IPS-20b (cell line): ENCODE measurements around the gene FAM171A2.
A peak's percentile ranks its signal among the peaks of the same experiment; 100 is the strongest.

ENCODE experiments used
- H3K27ac ChIP-seq: one replicate; pipeline ENCODE4 v1.5.1; 2013; ENCODE audit warnings: low read length
- H3K27me3 ChIP-seq: 2 replicates; pipeline ENCODE4 v1.6.1; 2013; ENCODE audit warnings: mild to moderate bottlenecking, low read length, inconsistent platforms; ENCODE audit not compliant: insufficient read depth
- H3K36me3 ChIP-seq: 2 replicates; pipeline ENCODE4 v1.6.1; 2013; ENCODE audit warnings: low read depth, mild to moderate bottlenecking, inconsistent platforms, low read length, moderate library complexity; ENCODE audit not compliant: insufficient read depth
- H3K4me1 ChIP-seq: 2 replicates; pipeline ENCODE4 v1.6.1; 2013; ENCODE audit warnings: mild to moderate bottlenecking, control low read depth, inconsistent platforms, low read length, moderate library complexity; ENCODE audit not compliant: insufficient read depth
- H3K4me3 ChIP-seq: 2 replicates; pipeline ENCODE4 v1.5.1; 2013; ENCODE audit warnings: mild to moderate bottlenecking, low read length, inconsistent platforms
- H3K9ac ChIP-seq: 2 replicates; pipeline ENCODE4 v1.6.1; 2013; ENCODE audit warnings: low read depth, mild to moderate bottlenecking, inconsistent platforms, low read length, moderate library complexity
- H3K9me3 ChIP-seq: 2 replicates; pipeline ENCODE4 v1.6.1; 2013; ENCODE audit warnings: mild to moderate bottlenecking, low read depth, low read length, inconsistent platforms; ENCODE audit not compliant: insufficient read depth

Gene FAM171A2

GRCh38 chr17:44314031-44314430 is 49.6 kb downstream of the FAM171A2 start:
- Histone ChIP-seq H3K4me1 (peaks cover 22% of the 10 kb centered on the region; the same call in 1 of the 2 replicates), H3K27me3 (peaks cover 52% of the 10 kb centered on the region), H3K36me3 (no peaks in the 10 kb centered on the region), H3K27ac (no peak overlapping the region), H3K9me3 (no peaks in the 10 kb centered on the region), H3K4me3 (no peak overlapping the region), H3K9ac (no peak overlapping the region)

DNA sequence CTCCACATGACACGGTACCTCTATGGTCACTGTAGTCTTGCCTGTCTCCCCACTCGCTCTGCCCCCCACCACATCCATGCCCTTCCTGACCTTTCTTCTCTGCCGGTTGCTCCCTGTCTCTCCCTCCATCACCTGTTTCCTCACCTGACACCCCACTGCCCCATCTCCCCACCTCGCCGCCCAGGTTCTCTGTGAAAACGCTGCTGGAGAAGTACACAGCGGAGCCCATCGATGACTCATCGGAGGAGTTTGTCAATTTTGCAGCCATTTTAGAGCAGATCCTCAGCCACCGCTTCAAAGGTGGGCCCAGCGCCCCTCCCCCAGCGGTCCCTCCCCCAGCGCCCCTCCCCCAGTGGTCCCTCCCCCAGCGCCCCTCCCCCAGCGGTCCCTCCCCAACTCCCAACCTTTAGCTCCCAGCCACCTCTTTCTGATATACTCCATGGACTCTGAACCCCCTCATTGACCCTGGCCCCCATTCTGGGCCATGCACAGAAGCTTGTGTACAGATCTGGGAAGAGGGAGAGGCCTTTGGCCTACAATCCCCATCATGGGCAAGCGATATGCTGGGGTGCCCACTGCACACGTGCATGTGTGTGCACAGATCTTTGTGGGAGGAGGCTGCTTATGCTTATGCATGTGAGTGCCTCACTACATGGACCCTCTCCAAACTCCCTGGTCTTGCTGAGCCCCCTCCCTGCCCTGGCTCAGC is 51.1 kb downstream of the FAM171A2 start:
- H3K27me3 ChIP-seq, result peaks cover 47% of the 10 kb centered on the region
- peaks cover 24% of the 10 kb centered on the region; the same call in 1 of the 2 replicates for H3K4me1 ChIP-seq
- no peak overlapping the region for H3K27ac ChIP-seq
- no peak overlapping the region for H3K4me3 ChIP-seq
- no peaks in the 10 kb centered on the region for H3K9me3 ChIP-seq
- H3K36me3 ChIP-seq, result no peaks in the 10 kb centered on the region
- no peak overlapping the region for H3K9ac ChIP-seq

- Histone ChIP-seq H3K36me3 (no peaks in the 10 kb centered on the region), H3K9me3 (no peaks in the 10 kb centered on the region), H3K27me3 (peaks cover 45% of the 10 kb centered on the region), H3K4me1 (peaks cover 30% of the 10 kb centered on the region; the same call in 1 of the 2 replicates), H3K4me3 (no peak overlapping the region), H3K27ac (no peak overlapping the region), H3K9ac (no peak overlapping the region)
Measured at GRCh38 chr17:44311562-44312181, 52.0 kb downstream of the FAM171A2 start.

DNA sequence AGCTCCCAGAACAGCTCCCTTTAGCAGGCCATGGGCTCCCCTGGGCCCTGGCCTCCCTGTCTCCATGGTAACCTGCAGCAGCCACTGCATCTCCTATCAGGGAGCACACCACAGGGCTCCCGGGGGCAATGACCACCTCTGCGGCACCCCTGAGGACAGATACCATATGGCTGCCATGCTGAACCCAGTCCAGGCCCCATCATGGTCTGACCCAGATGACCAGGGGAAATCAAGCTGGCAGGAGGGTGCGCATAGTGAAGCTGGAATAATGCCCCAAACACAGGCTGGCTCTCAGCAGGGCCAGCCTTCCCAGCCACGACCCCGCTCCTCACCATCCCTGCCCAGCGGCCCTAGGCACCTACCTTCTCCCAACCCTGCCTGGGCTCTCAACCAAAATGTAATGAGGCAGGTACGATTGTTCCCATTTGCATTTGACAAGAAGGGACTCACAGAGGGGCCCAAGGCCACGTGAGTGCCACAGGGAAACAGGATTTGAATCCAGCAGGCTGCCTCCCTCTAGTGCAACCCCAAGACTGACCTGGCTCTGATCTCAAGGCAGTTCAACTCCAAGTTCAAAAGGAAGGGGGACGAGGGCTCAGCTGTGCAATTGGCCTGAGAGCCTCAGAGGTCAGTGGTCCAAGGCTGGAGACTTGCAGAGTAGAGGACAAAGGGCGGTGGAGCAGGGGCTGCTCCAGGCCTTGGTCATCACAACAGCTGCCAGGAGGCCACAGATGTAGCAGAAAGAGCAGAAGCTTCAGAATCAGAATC is 52.9 kb downstream of the FAM171A2 start:
- no peaks in the 10 kb centered on the region for H3K36me3 ChIP-seq
- peaks cover 29% of the 10 kb centered on the region; the same call in 1 of the 2 replicates for H3K4me1 ChIP-seq
- H3K9ac ChIP-seq, result no peak overlapping the region
- H3K4me3 ChIP-seq, result no peak overlapping the region
- peaks cover 38% of the 10 kb centered on the region for H3K27me3 ChIP-seq
- no peaks in the 10 kb centered on the region for H3K9me3 ChIP-seq
- no peak overlapping the region for H3K27ac ChIP-seq

DNA sequence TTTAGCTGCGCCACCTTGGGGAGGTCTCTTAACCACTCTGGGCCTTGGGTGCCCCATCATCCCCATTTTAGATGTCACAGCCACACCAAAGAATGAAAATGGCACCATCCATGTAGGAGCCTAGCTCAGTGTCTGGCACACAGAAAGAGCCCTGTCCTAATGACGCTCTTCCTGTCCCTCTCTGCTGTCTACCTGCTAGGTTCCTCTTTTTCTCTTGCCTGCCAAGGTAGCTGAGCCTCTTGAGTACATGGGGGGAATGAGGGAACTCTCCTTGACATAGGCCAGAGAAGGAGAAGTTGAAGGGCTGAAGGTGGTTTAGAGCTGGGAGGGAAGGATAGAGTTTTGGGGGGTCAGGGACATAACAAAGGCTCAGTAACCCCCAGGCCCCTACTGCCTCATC is 53.5 kb downstream of the FAM171A2 start:
- Histone ChIP-seq H3K4me1 (peaks cover 27% of the 10 kb centered on the region; the same call in 1 of the 2 replicates), H3K9me3 (no peaks in the 10 kb centered on the region), H3K27me3 (peaks cover 33% of the 10 kb centered on the region), H3K9ac (no peak overlapping the region), H3K4me3 (no peak overlapping the region), H3K27ac (no peak overlapping the region), H3K36me3 (no peaks in the 10 kb centered on the region)

- Histone ChIP-seq H3K27me3 (peaks cover 26% of the 10 kb centered on the region), H3K9ac (no peak overlapping the region), H3K9me3 (no peaks in the 10 kb centered on the region), H3K36me3 (no peaks in the 10 kb centered on the region), H3K4me3 (peak overlapping the region; percentile 66; the same call in 1 of the 2 replicates), H3K4me1 (peaks cover 27% of the 10 kb centered on the region; the same call in 1 of the 2 replicates), H3K27ac (no peak overlapping the region)
Measured at GRCh38 chr17:44309472-44309871, 54.2 kb downstream of the FAM171A2 start.

DNA sequence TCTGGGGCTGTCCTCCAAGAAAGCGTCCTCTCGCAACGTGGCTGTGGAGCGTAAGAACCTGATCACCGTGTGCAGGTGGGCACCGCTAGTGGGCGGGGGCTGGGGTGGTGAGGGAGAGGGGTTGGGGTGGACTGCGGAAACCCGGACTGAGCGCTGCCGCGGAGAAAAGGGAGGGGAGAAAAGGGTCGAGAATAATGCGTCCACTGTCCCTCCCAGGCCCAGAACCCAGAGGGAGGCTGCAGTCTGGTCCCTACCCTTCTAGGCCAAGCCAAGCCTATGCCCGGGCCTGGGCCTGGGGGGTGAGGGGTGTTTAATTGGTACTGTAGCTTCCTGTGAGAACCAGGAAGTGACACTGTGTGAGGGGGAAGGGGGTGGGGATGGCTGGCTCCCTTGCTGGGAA is 54.8 kb downstream of the FAM171A2 start:
- H3K9ac ChIP-seq, result no peak overlapping the region
- no peaks in the 10 kb centered on the region for H3K9me3 ChIP-seq
- H3K27me3 ChIP-seq, result peaks cover 20% of the 10 kb centered on the region
- H3K36me3 ChIP-seq, result no peaks in the 10 kb centered on the region
- peak overlapping the region; percentile 66 for H3K4me3 ChIP-seq
- no peak overlapping the region for H3K27ac ChIP-seq
- H3K4me1 ChIP-seq, result peaks cover 27% of the 10 kb centered on the region; the same call in 1 of the 2 replicates

- no peaks in the 10 kb centered on the region for H3K9me3 ChIP-seq
- peak within 1 kb of the TSS; percentile 68; the same call in 1 of the 2 replicates for H3K9ac ChIP-seq
- H3K27me3 ChIP-seq, result peaks cover 15% of the 10 kb centered on the region
- H3K4me1 ChIP-seq, result peaks cover 27% of the 10 kb centered on the region; the same call in 1 of the 2 replicates
- no peaks in the 10 kb centered on the region for H3K36me3 ChIP-seq
- peak within 1 kb of the TSS; percentile 83 for H3K4me3 ChIP-seq
- H3K27ac ChIP-seq, result no peak within 1 kb of the TSS
Measured at GRCh38 chr17:44308320-44308818, 55.3 kb downstream of the FAM171A2 start, which contains the start of gene RUNDC3A. TSS of gene RUNDC3A (plus strand) at chr17:44308601. CDS start at chr17:44308833, 232 bp downstream.

- Histone ChIP-seq H3K36me3 (no peaks in the 10 kb centered on the region), H3K27me3 (peaks cover 8% of the 10 kb centered on the region), H3K4me1 (peaks cover 27% of the 10 kb centered on the region; the same call in 1 of the 2 replicates), H3K9ac (peak overlapping the region; percentile 68; the same call in 1 of the 2 replicates), H3K4me3 (peak overlapping the region; percentile 83), H3K27ac (no peak overlapping the region), H3K9me3 (no peaks in the 10 kb centered on the region)
Measured at GRCh38 chr17:44307387-44308186, 56.1 kb downstream of the FAM171A2 start.

DNA sequence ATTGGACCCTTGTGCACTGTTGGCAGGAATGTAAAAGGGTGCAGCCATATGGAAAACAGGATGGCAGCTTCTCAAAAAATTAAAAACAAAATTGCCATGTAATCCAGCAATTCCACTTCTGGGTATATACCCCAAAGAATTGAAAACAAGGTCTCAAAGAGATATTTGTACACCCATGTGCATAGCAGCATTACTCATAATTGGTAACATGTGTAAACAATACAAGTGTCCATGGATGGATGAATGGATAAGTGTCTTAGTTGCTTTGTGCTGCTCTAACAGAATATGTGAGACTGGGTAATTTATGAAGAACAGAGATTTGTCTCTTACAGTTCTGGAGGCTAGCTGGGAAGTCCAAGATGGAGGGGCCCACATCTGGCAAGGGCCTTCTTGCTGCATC is 59.0 kb downstream of the FAM171A2 start:
- Histone ChIP-seq H3K9me3 (no peaks in the 10 kb centered on the region), H3K27ac (no peak overlapping the region), H3K36me3 (no peaks in the 10 kb centered on the region), H3K9ac (no peak overlapping the region), H3K4me1 (peaks cover 12% of the 10 kb centered on the region; the same call in 1 of the 2 replicates), H3K27me3 (peaks cover 8% of the 10 kb centered on the region; the same call in 1 of the 2 replicates), H3K4me3 (no peak overlapping the region)
